B cell (primary cell): ENCODE measurements around the gene NECTIN1. TPM values are rescaled to one million over a fixed set of nuclear protein-coding genes. Genes with fewer than 3 reads are reported as not detected.

ENCODE experiments used
- ATAC-seq: fragments of 200-7000 bp; cut with Tn5 transposase; one replicate; pipeline ENCODE4 v1.10.0; 2021; ENCODE audit warnings: low read depth, mild to moderate bottlenecking, moderate number of reproducible peaks, moderate library complexity
- CTCF ChIA-PET: fragments of 350-600 bp; sonication (Branson Sonifier 250); formaldehyde crosslinking; loops from one replicate; lab custom pipeline; 2021; ENCODE audit warnings: antibody characterized with exemption, inconsistent platforms; lab: Charles Lee
- POLR2A ChIA-PET: fragments of 350-600 bp; sonication (Branson Sonifier 250); formaldehyde crosslinking; loops from one replicate; lab custom pipeline; 2021; ENCODE audit warnings: antibody characterized with exemption; lab: Charles Lee
- DNase-seq: peaks from one replicate; pipeline ENCODE4 v3.0.0; 2013
- H2AFZ ChIP-seq: 2 replicates; pipeline ENCODE4 v1.6.1; 2012; ENCODE audit warnings: mild to moderate bottlenecking, low read depth, low read length; ENCODE audit not compliant: insufficient read depth, poor library complexity, severe bottlenecking
- H3K27ac ChIP-seq, 2 donors: 1 replicate in 1 of 2; 2 replicates in 1 of 2; pipeline ENCODE4 v1.5.1; 2012 to 2013; ENCODE audit warnings: low read length in 2 of 2, mild to moderate bottlenecking in 2 of 2, moderate library complexity in 1 of 2
- H3K27me3 ChIP-seq, 4 experiments: fragments of 200-600 bp in 1 of 4; sonication (generic) in 1 of 4; replicated peaks in 1 of 4; 1 replicate in 2 of 4; 2 replicates in 2 of 4; pipeline versions ENCODE4 v1.6.1 to v1.7.0; 2013 to 2016; ENCODE audit warnings: low read length in 3 of 4, mild to moderate bottlenecking in 2 of 4, mixed read lengths in 1 of 4, moderate library complexity in 1 of 4; ENCODE audit not compliant: insufficient read depth in 4 of 4, control insufficient read depth in 3 of 4; ENCODE audit errors: control extremely low read depth in 1 of 4
- H3K36me3 ChIP-seq, 2 experiments: replicated peaks in 1 of 2; 1 replicate in 1 of 2; 2 replicates in 1 of 2; pipeline versions ENCODE4 v1.6.1 to v1.7.1; 2013; ENCODE audit warnings: low read length in 1 of 2; ENCODE audit not compliant: insufficient read depth in 2 of 2, control insufficient read depth in 1 of 2; ENCODE audit errors: control extremely low read depth in 1 of 2, extremely low read depth in 1 of 2
- H3K4me1 ChIP-seq, 2 donors: fragments of 200-600 bp in 1 of 2; sonication (generic) in 1 of 2; 1 replicate in 1 of 2; 2 replicates in 1 of 2; pipeline versions ENCODE4 v1.5.1 to v1.6.1; 2013 to 2017; ENCODE audit warnings: low read length in 2 of 2; ENCODE audit not compliant: control insufficient read depth in 2 of 2, insufficient read depth in 2 of 2
- H3K4me2 ChIP-seq: replicated peaks from 2 replicates; pipeline ENCODE3; 2012; ENCODE audit warnings: mild to moderate bottlenecking, low read depth, low read length; ENCODE audit not compliant: poor library complexity, severe bottlenecking
- H3K4me3 ChIP-seq, 5 experiments: fragments of 200-600 bp in 1 of 5; sonication (generic) in 1 of 5; 1 replicate in 3 of 5; 2 replicates in 2 of 5; pipeline versions ENCODE4 v1.5.1 to v1.7.0; 2011 to 2016; ENCODE audit warnings: low read length in 4 of 5, mild to moderate bottlenecking in 4 of 5, low read depth in 2 of 5, control low read depth in 1 of 5, moderate library complexity in 1 of 5; ENCODE audit not compliant: insufficient read depth in 1 of 5; ENCODE audit errors: control extremely low read depth in 1 of 5, extremely low read depth in 1 of 5
- H3K79me2 ChIP-seq: fragments of 200-600 bp; sonication (generic); one replicate; pipeline ENCODE4 v1.6.0; 2016; ENCODE audit warnings: low read length; ENCODE audit not compliant: control insufficient read depth, insufficient read depth
- H3K9ac ChIP-seq: fragments of 200-600 bp; sonication (generic); 2 replicates; pipeline ENCODE4 v1.6.1; 2017; ENCODE audit warnings: mild to moderate bottlenecking, low read length, moderate library complexity
- H3K9me3 ChIP-seq, 3 donors: one replicate each; pipeline versions ENCODE4 v1.6.1 to v1.7.1; 2013; ENCODE audit warnings: low read length in 2 of 3; ENCODE audit not compliant: control insufficient read depth in 2 of 3, insufficient read depth in 1 of 3; ENCODE audit errors: control extremely low read depth in 1 of 3
- H4K20me1 ChIP-seq: 2 replicates; pipeline ENCODE4 v1.6.0; 2012; ENCODE audit warnings: mild to moderate bottlenecking, low read length; ENCODE audit not compliant: insufficient read depth, control insufficient read depth, poor library complexity, severe bottlenecking
- H3K27ac Mint-ChIP-seq: one replicate; pipeline ENCODE4 v1.8.0; 2021; ENCODE audit warnings: mixed read lengths
- H3K27me3 Mint-ChIP-seq: one replicate; pipeline ENCODE4 v1.8.0; 2021; ENCODE audit warnings: mixed read lengths
- H3K4me1 Mint-ChIP-seq: one replicate; pipeline ENCODE4 v1.8.0; 2021; ENCODE audit warnings: mixed read lengths
- H3K4me3 Mint-ChIP-seq: one replicate; pipeline ENCODE4 v1.8.0; 2021; ENCODE audit warnings: mixed read lengths
- H3K9me3 Mint-ChIP-seq: one replicate; pipeline ENCODE4 v1.8.0; 2022; ENCODE audit warnings: mixed read lengths; ENCODE audit not compliant: insufficient read depth
- CTCF ChIP-seq: fragments of 200-600 bp; IDR thresholded peaks from one replicate; pipeline ENCODE4 v1.8.0; 2022; ENCODE audit warnings: antibody characterized with exemption, mild to moderate bottlenecking
- EZH2 ChIP-seq: IDR thresholded peaks from 2 replicates; pipeline ENCODE4 v1.6.1; 2012; ENCODE audit warnings: borderline replicate concordance, low read depth, mild to moderate bottlenecking, moderate library complexity, low read length; ENCODE audit not compliant: insufficient read depth, poor library complexity, severe bottlenecking
- WGBS: methylation state at CpG from one replicate; pipeline ENCODE4 v1.1.5; 2013; ENCODE audit warnings: missing lambda C conversion rate; ENCODE audit not compliant: insufficient coverage; 5-methylcytosine and 5-hydroxymethylcytosine counted together
- intact Hi-C: fragments of 100-400 bp; cut with micrococcal nuclease; formaldehyde crosslinking; loops from one replicate; pipeline ENCODE4 v1.10.0; 2022
- polyA plus RNA-seq: library from polyadenylated mRNA; depleted of rRNA; stranded (reverse); fragments of >200 nt; gene quantifications from 2 replicates; pipeline ENCODE4 v1.2.3, GENCODE V29; 2012
- total RNA-seq, 2 donors: library from RNA; stranded (reverse); fragments of 120-200 nt in 1 of 2; gene quantifications; 1 replicate in 1 of 2; 2 replicates in 1 of 2; pipeline versions ENCODE4 v1.2.3 to v1.2.4, GENCODE V29; 2013 to 2022

The NECTIN1 gene
- total and polyA plus RNA-seq, 2 donors (not counting 1 experiment from before 2014, with no cell fraction given), result 2.1 to 3.9 TPM

- no peak for DNase-seq
- Histone ChIP-seq H3K4me2 (no peak overlapping the region), H3K36me3 (no peaks in the 10 kb centered on the region), H3K4me3 (no peak overlapping the region), H2AFZ (no peak overlapping the region), H3K27ac (no peak overlapping the region), H3K9me3 (no peaks in the 10 kb centered on the region), H3K9ac (no peak overlapping the region), H4K20me1 (no peaks in the 10 kb centered on the region), H3K79me2 (peaks cover 5% of the 10 kb centered on the region), H3K27me3 (no peaks in the 10 kb centered on the region), H3K4me1 (peaks cover 0 to 2% of the 10 kb centered on the region in 2 donors)
- intact Hi-C loops, result no loop called here
- Mint-ChIP-seq H3K27ac (no peak overlapping the region), H3K27me3 (peaks cover 13% of the 10 kb centered on the region), H3K4me3 (no peak overlapping the region), H3K9me3 (no peaks in the 10 kb centered on the region), H3K4me1 (peaks cover 2% of the 10 kb centered on the region)
- CTCF ChIA-PET, result interaction anchor here (0.9 to 2.0 kb wide), 2 partner anchors 9 kb away, joined by 5 to 11 read pairs; partner anchors contain the start of gene NECTIN1
- WGBS, result 83% methylated on average over 16 of the region's 18 CpGs
- TF ChIP-seq EZH2 (no peak), CTCF (no peak)
- POLR2A ChIA-PET, result no interaction called here
- ATAC-seq, result no peak
These were observed 8.6 kb downstream of the NECTIN1 start for GRCh38 chr11:119720311-119720913.

GRCh38 chr11:119717839-119718534 lies 11.0 kb downstream of the NECTIN1 start:
- Histone ChIP-seq H3K4me1 (no peaks in the 10 kb centered on the region), H3K4me3 (no peak overlapping the region), H3K36me3 (no peaks in the 10 kb centered on the region), H3K4me2 (no peak overlapping the region), H3K79me2 (peaks cover 5% of the 10 kb centered on the region), H3K9me3 (no peaks in the 10 kb centered on the region), H3K27ac (no peak overlapping the region), H2AFZ (no peak overlapping the region), H3K27me3 (no peaks in the 10 kb centered on the region), H3K9ac (no peak overlapping the region), H4K20me1 (no peaks in the 10 kb centered on the region)
- WGBS, result 94% methylated on average over 14 of the region's 14 CpGs
- H3K9me3 Mint-ChIP-seq, result no peaks in the 10 kb centered on the region
- TF ChIP-seq CTCF (no peak), EZH2 (no peak)
- H3K27me3 Mint-ChIP-seq, result peaks cover 13% of the 10 kb centered on the region
- ChIA-PET CTCF (interaction anchor here (2.0 kb wide), 1 partner anchor 11 kb away, joined by 11 read pairs; the partner anchor contains the start of gene NECTIN1), POLR2A (no interaction called here)
- intact Hi-C loops, result no loop called here
- ATAC-seq, result no peak
- H3K27ac Mint-ChIP-seq, result no peak overlapping the region
- no peak for DNase-seq
- H3K4me3 Mint-ChIP-seq, result no peak overlapping the region
- H3K4me1 Mint-ChIP-seq, result peaks cover 2% of the 10 kb centered on the region
